A549 treated with AZD2906 at 1 μM for 4 hours (cell line): ENCODE measurements around the gene TMEM45A. TPM values are rescaled to one million over a fixed set of nuclear protein-coding genes. Genes with fewer than 3 reads are reported as not detected.

ENCODE experiments used
- total RNA-seq: library from RNA; stranded (reverse); fragments of 200-300 nt; extraction: Qiagen RNA extraction; gene quantifications from 5 replicates; pipeline ENCODE4 v1.2.3, GENCODE V29; 2022

Gene TMEM45A
- 1.8 to 2.6 TPM (median 1.9 TPM) in 5 replicates for total RNA-seq

GRCh38 chr3:100492059-100493006, at the start of gene TMEM45A:
TMEM45A (plus strand) TSS chr3:100492619; CDS start chr3:100555212, 62,593 bp downstream.

GRCh38 chr3:100609305-100609704, 116.9 kb downstream of the TMEM45A start, which contains the start of gene ADGRG7:
ADGRG7 (plus strand) TSS chr3:100609601; CDS start chr3:100609857, 256 bp downstream.

Other genes starting within 250 kb of the TMEM45A start
- gene TBC1D23, start 231.6 kb upstream of the TMEM45A start, total RNA-seq, result 11.5 to 13.6 TPM (median 12.6 TPM) in 5 replicates
- 68.8 to 86.1 TPM (median 85.8 TPM) in 5 replicates for gene NIT2, start 157.9 kb upstream of the TMEM45A start, total RNA-seq
- 41.1 to 51.7 TPM (median 45.0 TPM) in 5 replicates for gene TOMM70, start 91.5 kb upstream of the TMEM45A start, total RNA-seq
- gene LNP1, start 91.1 kb upstream of the TMEM45A start, total RNA-seq, result 0.72 to 1.2 TPM (median 0.80 TPM) in 5 replicates
- not detected in 5 replicates for gene ADGRG7, start 117.0 kb downstream of the TMEM45A start, total RNA-seq
- gene TFG, start 216.9 kb downstream of the TMEM45A start, total RNA-seq, result 133 to 148 TPM (median 140 TPM) in 5 replicates